ENCODE results near the gene ZC3H13.

Gene ZC3H13

GRCh38 chr13:46052319-46053161, at the start of gene ZC3H13:
Gene ZC3H13 (minus strand): TSS chr13:46052746. CDS start chr13:46045507, 7,239 bp downstream.
- peak; percentile 70 for DNase-seq

GRCh38 chr13:46102255-46102605, 49.7 kb upstream of the ZC3H13 start:
- DNase-seq: no peak

- no peak for DNase-seq
These were observed 49.1 kb upstream of the ZC3H13 start for GRCh38 chr13:46101484-46102254.

GRCh38 chr13:46101002-46101401, 48.5 kb upstream of the ZC3H13 start:
- no peak for DNase-seq

- DNase-seq: no peak
These were observed 47.8 kb upstream of the ZC3H13 start for GRCh38 chr13:46100191-46100815.

GRCh38 chr13:46097663-46098062, 45.1 kb upstream of the ZC3H13 start:
- no peak for DNase-seq

GRCh38 chr13:46097015-46097414, 44.5 kb upstream of the ZC3H13 start:
- no peak for DNase-seq

GRCh38 chr13:46094478-46094877, 41.9 kb upstream of the ZC3H13 start:
- DNase-seq: no peak

- no peak for DNase-seq
These were observed 36.4 kb upstream of the ZC3H13 start for GRCh38 chr13:46088821-46089562.

GRCh38 chr13:46087481-46087880, 34.9 kb upstream of the ZC3H13 start:
- DNase-seq: no peak

- DNase-seq: no peak
These were observed 34.4 kb upstream of the ZC3H13 start for GRCh38 chr13:46086985-46087384.

GRCh38 chr13:46086421-46086922, 33.9 kb upstream of the ZC3H13 start:
- DNase-seq: no peak

GRCh38 chr13:46085737-46086136, 33.2 kb upstream of the ZC3H13 start:
- DNase-seq: no peak

- DNase-seq: no peak
These were observed 29.8 kb upstream of the ZC3H13 start for GRCh38 chr13:46082324-46082723.

GRCh38 chr13:46079770-46080169, 27.2 kb upstream of the ZC3H13 start:
- no peak for DNase-seq

GRCh38 chr13:46077265-46077664, 24.7 kb upstream of the ZC3H13 start:
- DNase-seq: no peak

- no peak for DNase-seq
These were observed 24.3 kb upstream of the ZC3H13 start for GRCh38 chr13:46076827-46077226.

- no peak for DNase-seq
These were observed 23.3 kb upstream of the ZC3H13 start for GRCh38 chr13:46075811-46076210.

GRCh38 chr13:46071590-46072249, 19.2 kb upstream of the ZC3H13 start:
- DNase-seq: no peak

- no peak for DNase-seq
These were observed 10.7 kb upstream of the ZC3H13 start for GRCh38 chr13:46063292-46063691.

GRCh38 chr13:46062185-46062584, 9.6 kb upstream of the ZC3H13 start:
- DNase-seq: no peak

GRCh38 chr13:46059405-46059804, 6.9 kb upstream of the ZC3H13 start:
- no peak for DNase-seq

Measured in GOT3 (cell line).